HK-2 (cell line): ENCODE measurements around the gene NIP7.
A peak's percentile ranks its signal among the peaks of the same experiment; 100 is the strongest.

Experiments used
- DNase-seq: peaks from one replicate; pipeline ENCODE4 v3.0.0-alpha.2; 2018; ENCODE audit not compliant: unreplicated experiment

The NIP7 gene

GRCh38 chr16:69318911-69319289, 20.7 kb upstream of the NIP7 start:
- no peak for DNase-seq

- no peak for DNase-seq
These were observed 20.2 kb upstream of the NIP7 start for GRCh38 chr16:69319381-69319780.

GRCh38 chr16:69319826-69320739, 19.5 kb upstream of the NIP7 start:
- DNase-seq, result no peak

- DNase-seq, result no peak
These were observed 18.9 kb upstream of the NIP7 start for GRCh38 chr16:69320740-69321073.

GRCh38 chr16:69321080-69321479, 18.5 kb upstream of the NIP7 start:
- DNase-seq, result no peak

GRCh38 chr16:69322343-69322742, 17.2 kb upstream of the NIP7 start:
- no peak for DNase-seq

GRCh38 chr16:69323415-69323814, 16.2 kb upstream of the NIP7 start:
- DNase-seq, result no peak

- DNase-seq, result no peak
These were observed 15.5 kb upstream of the NIP7 start for GRCh38 chr16:69324013-69324531.

GRCh38 chr16:69324585-69325253, 14.9 kb upstream of the NIP7 start:
- no peak for DNase-seq

GRCh38 chr16:69325784-69326171, 13.8 kb upstream of the NIP7 start:
- DNase-seq, result no peak

GRCh38 chr16:69326172-69326873, 13.2 kb upstream of the NIP7 start:
- no peak for DNase-seq

- no peak for DNase-seq
These were observed 11.8 kb upstream of the NIP7 start for GRCh38 chr16:69327585-69328310.

GRCh38 chr16:69328854-69329316, 10.7 kb upstream of the NIP7 start:
- DNase-seq, result no peak

- DNase-seq, result no peak
These were observed 9.9 kb upstream of the NIP7 start for GRCh38 chr16:69329369-69330285.

GRCh38 chr16:69330286-69331109, 9.1 kb upstream of the NIP7 start, which contains the start of gene PDF:
PDF (minus strand) TSS chr16:69330588; CDS start chr16:69330570, 18 bp downstream.
- DNase-seq, result peak; percentile 96

- no peak for DNase-seq
These were observed 4.9 kb upstream of the NIP7 start for GRCh38 chr16:69334696-69335095.

GRCh38 chr16:69338557-69339288, 849 bp upstream of the NIP7 start:
- DNase-seq, result no peak

GRCh38 chr16:69340095-69340644, 598 bp downstream of the NIP7 start:
- no peak for DNase-seq

- DNase-seq, result no peak
These were observed 4.6 kb downstream of the NIP7 start for GRCh38 chr16:69344171-69344570.
